ENCODE data around the gene LEMD2. TPM values are rescaled to one million over a fixed set of nuclear protein-coding genes. Genes with fewer than 3 reads are reported as not detected.
"Not testable (repeated sequence)": the region's sequence is repeated elsewhere in the genome, so short reads cannot be mapped to it uniquely, and the experiment has no call there.

The LEMD2 gene
- 23.2 TPM for total RNA-seq
- long read RNA-seq, transcript LEMD2-201 (9 exons, 2,958 nt), result major isoform, 60 of 69 reads
- long read RNA-seq, partial matches to known transcripts, result 0 of 69 reads
- long read RNA-seq, other reads (novel, unspliced or antisense), result 5 of 69 reads

DNA sequence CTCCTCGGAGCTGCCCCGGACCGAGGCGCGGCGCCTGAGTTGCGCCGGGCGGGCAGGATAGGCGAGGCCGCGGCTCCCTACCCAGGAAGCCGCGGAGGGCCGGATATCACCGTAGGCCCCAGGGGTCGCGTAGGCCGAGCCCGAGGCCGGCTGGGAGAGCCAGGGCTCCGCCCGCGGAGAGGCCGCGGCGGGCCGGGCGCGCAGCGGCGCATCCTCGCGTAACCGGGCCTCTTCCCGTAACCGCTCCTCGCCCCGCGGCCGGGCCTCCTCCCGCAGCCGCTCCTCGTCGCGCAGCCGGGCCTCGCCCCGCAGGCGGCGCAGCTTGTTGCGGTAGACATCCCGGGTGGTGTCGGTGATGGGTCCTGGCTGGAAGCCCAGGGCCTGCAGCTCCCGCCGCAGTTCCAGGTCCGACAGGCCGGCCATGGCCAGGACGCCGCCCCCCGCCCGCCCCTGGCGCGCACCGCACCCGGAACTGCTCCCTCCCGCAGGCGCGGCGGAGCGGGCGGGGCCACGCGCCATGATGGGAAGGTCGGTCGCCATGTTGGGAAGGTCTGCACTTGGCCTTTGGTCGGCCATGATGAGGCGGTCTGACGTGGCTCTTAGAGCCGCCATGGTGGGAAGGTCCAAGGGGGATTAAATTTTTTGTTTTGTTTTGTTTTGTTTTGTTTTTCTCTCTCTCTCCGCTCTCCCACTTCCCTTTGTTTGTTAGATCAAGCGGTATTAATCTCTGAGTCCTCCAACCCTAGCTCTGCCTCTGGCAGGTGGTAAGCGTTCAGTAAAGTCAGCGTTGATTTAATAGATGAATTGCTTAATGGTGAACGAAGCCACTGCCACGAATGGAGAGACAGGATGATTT is at the start of gene LEMD2:
TSS of gene LEMD2 (minus strand) at position 437 of the 856 bp plus-strand sequence. CDS start at position 423, 14 bp downstream.
- ATAC-seq (peak; percentile 98), DNase-seq (ENCODE audit: missing footprints) (peak; percentile 97)
- intact Hi-C loops (cut with DNase I), result loop anchor here (2.0 kb wide), 1 partner anchor 98 kb away; no protein-coding TSS in a partner anchor

DNA sequence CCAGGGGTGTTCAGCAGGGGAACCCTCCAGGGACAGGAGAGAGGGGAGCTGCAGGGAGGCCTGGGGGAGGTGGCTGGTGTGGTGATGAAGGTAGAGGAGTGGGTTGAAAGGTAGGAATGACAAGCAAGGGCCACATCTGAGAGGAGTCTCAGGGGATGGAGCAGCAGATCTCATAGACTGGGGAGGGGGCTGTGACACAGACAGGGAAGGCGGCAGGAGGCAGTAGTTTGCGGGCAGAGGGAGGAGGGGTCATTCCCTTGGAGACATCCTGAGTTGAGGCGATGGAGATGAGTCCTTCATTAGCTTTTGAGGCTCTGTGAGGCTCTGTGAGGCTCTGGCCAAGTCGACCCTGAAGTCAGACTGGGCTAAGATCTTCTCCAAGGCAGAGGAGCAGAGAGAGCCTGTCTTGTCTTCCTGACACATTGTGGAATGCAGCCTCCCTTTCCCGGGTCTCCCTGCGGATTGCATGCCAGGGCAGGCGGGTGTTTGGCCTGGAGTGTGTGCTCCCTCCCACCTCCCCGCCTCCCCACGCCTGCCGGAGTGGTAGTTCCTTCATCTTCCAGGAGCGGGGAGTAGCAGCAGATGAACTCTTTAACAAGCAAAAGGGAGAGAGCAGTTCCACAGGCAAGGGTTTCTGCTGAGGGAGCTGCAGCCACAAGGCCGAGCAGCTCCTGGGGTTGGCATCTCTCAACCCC is 49.2 kb upstream of the LEMD2 start:
- intact Hi-C loops (cut with DNase I), result no loop called here
- ATAC-seq (no peak), DNase-seq (ENCODE audit: missing footprints) (no peak)

DNA sequence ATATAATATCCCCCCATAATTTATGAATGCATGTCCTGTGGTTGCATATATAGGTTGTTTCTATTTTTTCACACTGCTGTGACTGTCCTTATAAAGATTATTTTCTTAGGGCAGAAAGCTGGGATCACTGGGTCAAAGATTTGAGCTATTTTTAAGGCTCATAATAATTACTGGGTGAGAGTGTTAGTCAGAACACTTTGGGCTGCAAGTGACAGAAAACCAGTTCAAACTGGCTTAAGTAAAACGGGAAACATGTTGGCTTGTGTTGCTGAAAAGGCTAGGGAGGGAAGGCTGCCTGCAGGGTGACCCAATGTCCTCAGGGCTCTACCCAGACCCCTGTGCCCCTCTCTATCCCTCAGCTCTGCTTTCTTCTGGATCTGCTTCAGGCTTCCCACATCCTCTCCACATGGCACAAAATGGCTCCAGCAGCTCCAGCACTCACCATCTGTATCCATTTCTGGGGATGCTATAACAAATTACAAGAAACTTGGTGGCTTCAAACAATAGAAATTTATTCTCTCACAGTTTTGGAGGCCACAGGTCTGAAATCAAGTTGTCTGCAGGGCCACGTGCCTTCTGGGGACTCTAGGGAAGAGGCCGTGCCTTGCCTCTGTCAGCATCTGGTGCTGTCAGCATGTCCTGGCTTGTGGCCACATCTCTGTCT is 48.0 kb upstream of the LEMD2 start:
- intact Hi-C loops (cut with DNase I), result no loop called here
- ATAC-seq, result no peak
- DNase-seq (ENCODE audit: missing footprints), result no peak

DNA sequence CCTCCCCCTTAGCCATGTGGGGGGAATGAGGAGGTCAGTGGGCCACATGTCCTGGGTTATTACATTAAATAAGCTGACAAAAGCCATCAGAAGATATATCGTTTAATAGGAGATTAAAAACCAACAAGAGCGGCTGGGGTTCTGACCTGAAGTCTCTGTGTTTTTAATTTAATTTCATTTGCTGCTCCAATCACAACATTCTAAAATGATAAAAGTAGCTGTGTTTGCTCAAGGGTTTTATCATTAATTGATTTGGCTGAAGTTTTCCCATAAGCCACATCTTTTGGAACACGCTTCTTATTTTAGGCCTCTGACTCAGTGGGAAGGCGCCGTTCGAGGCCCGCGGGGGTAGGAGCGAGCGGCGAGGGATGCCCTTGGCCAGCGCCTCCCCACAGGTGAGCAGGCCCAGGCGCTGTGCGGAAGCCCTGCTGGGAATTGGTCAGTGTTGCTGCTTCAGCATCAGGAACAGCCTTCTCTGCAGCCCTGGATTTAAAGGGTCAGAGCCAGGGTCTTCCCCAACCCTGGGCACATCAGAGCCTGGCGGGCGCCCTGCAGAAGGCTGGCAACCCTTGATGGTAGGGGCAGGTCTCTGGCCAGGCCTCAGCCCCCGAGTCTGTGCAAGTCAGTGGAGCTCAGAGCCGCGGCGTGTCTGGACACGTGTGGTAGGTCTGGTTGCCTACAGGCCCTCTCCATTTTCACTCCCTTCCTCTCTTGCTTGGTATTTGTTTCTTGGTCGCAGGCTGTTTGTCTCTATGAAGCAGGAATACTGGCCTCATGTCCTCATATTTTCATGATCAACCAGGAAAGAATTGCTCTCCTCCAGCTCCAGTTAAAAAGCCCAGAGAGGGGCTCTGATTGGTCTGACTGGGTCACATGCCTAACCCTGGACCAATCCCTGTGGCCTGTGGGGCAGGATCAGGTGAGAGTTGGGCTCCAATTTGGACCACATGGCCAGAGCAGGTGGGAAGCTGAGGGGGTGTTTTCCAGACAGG is 45.8 kb upstream of the LEMD2 start:
- ATAC-seq, result no peak
- intact Hi-C loops (cut with DNase I), result no loop called here
- no peak for DNase-seq (ENCODE audit: missing footprints)

DNA sequence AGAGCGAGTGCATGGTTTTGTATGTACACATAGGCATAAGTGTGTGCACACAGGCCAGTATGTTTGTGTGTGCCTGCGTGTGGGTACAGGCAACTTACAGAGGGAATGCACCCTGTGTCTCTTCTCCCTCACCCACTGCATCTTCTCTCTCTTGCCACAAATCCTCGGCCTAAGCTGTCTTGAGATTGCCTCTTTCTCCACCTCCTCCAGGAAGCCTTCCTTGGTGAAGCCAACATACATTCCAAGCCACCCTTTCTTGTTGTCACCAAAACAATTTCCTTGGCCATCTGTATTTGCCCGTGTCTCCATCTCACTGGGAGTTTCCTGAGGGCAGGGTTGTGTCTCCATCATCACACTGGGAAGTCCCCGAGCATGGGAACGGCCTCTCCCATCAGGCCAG is 44.7 kb upstream of the LEMD2 start:
- no peak for ATAC-seq
- DNase-seq (ENCODE audit: missing footprints), result no peak
- intact Hi-C loops (cut with DNase I), result no loop called here

DNA sequence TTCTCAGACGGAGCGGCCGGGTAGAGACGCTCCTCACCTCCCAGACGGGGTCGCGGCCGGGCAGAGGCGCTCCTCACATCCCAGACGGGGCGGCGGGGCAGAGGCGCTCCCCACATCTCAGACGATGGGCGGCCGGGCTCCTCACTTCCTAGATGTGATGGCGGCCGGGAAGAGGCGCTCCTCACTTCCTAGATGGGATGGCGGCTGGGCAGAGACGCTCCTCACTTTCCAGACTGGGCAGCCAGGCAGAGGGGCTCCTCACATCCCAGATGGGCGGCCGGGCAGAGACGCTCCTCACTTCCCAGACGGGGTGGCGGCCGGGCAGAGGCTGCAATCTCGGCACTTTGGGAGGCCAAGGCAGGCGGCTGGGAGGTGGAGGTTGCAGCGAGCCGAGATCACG is 43.9 kb upstream of the LEMD2 start:
- ATAC-seq; intact Hi-C loops (cut with DNase I); DNase-seq (ENCODE audit: missing footprints): not testable (repeated sequence)

DNA sequence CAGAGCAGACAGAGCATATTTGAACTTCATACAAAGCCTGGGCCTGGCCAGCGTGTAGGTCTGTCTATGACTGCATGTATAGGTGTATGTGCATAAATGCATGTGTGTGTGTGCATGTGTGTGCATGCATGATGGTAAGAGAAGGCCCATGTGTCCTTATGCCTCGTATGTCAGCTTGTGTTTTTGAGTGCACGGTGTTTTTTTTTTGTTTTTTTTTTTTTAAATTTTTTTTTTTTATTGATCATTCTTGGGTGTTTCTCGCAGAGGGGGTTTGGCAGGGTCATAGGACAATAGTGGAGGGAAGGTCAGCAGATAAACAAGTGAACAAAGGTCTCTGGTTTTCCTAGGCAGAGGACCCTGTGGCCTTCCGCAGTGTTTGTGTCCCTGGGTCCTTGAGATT is 42.8 kb upstream of the LEMD2 start:
- ATAC-seq; DNase-seq (ENCODE audit: missing footprints); intact Hi-C loops (cut with DNase I): not testable (repeated sequence)

DNA sequence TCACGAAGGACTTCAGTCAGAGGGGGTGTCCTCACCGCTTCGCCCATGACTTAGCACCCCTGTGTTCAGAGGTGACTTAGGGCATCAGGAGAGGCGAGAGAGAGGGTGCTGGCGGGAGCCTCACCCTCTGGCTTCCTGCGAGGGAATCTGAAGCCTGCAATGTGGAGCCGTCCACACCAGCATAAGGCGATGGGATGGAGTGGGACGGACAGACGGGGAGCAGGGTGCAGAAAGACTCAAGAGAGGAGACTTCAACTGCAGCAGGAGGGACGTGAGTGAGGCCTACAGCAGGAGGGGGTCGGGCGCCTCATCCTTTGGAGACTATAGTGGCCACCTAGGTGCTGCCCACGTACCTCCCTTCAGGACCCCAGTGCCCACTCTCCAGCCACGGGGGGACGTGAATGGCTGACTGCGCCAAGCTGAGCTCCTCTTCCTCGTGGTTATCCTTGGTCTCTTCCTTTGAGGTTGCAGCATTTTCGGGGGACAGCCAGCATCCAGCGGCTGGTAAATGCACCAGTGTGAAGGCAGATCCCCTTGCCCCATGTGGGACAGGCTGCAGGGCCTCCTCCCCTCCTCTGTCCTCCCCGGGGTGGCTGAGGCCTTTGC is 41.8 kb upstream of the LEMD2 start:
- no peak for DNase-seq (ENCODE audit: missing footprints)
- no peak for ATAC-seq
- intact Hi-C loops (cut with DNase I), result no loop called here

DNA sequence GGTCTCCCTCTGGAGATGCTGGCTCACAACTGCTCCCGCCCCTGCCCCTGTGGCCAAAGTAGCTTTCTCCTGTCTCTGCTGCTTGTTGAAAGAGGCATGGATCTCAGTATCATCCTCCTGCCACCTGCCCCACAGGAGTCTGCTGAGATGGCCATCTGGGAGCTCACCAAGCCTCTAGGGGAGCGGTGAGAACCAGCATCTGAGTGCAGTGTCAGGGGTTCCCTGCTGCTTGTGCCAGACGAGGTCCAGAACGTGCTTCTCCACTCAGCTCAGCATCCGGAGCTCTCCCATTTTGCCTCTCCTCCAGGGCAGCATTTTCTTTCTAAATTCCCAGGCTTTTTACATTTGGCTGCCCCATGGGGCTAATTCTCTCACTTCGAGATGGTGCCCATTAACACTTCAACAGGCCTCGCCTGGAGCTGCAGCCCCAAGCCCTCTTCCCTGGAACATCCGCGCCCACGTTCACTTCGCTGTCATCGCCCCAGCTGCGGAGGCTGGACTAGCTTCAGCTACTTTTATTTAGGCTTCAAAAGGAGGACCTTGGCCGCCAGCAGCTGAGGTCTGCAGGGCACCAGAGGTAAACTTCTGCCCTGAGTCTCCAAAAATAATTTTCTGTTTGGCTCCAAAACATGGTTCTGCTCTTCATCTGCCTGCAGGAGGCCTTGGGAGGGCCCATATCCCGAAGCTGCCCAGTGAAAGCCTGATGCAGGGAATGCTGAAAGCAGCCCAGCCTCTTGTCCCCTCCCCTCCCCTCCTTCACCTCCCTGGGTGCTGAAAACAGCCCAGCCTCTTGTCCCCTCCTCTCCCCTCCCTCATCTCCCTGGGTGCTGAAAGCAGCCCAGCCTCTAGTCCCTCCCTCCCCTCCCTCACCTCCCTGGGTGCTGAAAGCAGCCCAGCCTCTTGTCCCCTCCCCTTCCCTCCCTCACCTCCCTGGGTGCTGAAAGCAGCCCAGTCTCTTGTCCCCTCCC is 40.1 kb upstream of the LEMD2 start:
- ATAC-seq (peak; percentile 81), DNase-seq (ENCODE audit: missing footprints) (no peak)
- intact Hi-C loops (cut with DNase I), result loop anchor here (2.0 kb wide), 1 partner anchor 58 kb away; no protein-coding TSS in a partner anchor

DNA sequence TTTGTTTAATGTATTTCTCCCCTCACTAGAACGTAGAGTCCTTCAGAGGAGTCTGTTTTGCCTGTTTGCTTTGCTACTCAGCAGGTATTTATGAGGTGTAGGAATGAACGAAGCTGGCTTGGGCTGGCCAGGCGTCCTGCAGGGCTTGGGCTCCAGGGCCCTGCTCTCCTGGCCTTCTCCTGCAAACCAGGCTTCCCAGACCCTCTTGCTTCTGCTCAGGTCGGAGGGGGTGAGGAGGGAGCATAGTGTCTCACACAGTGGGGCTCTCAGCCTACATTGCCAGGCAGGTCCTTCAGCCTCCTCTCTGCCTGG is 39.5 kb upstream of the LEMD2 start:
- intact Hi-C loops (cut with DNase I), result loop anchor here (2.0 kb wide), 1 partner anchor 58 kb away; no protein-coding TSS in a partner anchor
- ATAC-seq (no peak), DNase-seq (ENCODE audit: missing footprints) (no peak)

DNA sequence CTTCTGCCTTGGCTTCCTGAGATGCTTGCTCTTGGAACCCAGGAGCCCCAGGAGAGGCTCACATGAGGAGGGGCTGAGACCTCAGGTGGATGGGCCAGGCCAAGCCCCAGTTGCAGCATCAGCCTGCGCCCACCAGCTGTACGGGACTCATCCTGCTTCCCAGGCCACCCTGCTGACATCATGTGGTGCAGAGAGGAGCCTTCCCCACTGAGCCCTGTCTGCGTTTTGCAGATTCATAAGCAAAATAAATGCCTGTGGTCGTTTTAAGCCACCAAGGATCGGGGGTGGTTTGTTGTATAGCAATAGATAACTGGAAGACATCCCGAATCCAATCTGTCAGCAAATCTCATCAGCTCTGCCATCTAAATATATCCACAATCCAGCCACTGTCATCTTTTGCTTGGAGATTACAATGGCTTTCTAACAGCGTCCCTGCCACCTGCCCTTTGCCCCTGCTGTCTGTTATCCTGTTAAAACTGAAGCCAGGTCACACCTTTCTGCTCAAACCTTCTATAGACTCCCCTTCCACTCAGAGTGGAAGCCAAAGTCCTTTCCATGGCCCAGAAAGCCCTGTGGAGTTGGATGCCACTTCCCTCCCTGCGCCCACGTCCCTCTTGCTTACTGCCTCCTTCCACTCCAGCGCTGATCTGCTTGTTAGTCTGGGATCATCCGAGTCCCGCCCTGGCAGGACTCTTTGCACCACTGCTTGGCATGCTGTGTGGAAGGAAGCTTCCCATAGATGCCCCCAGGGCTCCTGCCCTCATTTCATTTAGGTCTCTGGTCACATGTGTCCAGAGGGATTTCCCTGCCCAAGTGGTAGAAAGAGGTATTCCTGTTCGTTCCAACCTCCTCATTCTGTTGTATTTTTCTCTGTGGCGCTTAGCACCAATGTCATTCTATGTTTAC is 38.9 kb upstream of the LEMD2 start:
- ATAC-seq, result no peak
- intact Hi-C loops (cut with DNase I), result loop anchor here (2.0 kb wide), 1 partner anchor 59 kb away; no protein-coding TSS in a partner anchor
- no peak for DNase-seq (ENCODE audit: missing footprints)

DNA sequence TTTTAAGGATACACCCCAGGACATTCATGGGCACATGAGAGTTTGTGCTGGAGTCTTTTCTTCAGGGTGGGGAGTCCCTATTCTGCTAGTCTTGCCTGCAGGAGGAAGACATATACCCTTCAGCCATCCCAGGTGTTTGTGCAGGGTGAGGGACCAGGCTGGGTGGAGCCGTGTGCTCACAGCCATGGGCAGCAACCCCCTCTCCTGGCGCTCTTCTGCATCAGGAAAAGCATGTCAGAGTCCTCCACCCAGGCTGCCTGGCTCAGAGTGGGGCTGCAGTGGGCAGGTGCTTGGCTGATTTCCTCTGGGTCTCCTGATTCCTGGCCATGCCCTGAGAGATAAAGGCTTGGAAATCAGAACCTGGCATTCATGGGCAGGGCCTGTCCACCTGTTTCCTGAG is 37.6 kb upstream of the LEMD2 start:
- ATAC-seq (no peak), DNase-seq (ENCODE audit: missing footprints) (no peak)
- intact Hi-C loops (cut with DNase I), result no loop called here

DNA sequence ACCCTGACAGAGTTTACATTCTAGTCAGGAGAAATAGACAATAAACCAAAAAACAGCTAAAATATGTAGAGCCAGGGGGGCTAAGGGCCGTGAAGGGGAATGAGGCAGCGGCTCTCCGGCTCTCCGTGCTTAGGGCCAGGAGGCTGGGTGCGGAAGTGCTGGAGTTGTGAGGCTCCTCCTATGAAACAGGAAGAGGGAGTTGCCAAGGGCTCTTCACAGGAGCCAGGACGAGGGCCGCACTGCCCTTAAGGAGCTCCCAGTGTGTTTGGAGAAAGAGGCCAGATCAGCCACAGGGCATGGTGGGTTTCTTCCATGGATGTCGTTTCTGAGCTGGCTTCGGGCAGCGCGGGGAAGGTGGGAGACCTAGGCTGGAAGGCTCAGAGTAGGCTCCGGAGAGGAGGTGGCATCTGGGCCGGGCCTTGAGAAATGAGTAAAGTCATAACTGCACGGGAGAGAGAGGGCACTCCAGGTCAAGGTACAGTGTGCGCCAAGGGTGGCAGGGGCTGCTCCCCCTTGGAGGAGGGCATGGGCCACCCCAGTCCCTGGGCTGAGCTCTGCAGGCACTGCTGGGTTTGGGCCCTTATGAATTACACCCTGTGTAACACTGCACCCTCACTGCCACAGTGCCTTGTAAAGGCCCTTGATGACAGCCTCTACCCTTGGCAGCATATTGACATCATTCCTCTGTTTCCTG is 35.7 kb upstream of the LEMD2 start:
- DNase-seq (ENCODE audit: missing footprints), result no peak

DNA sequence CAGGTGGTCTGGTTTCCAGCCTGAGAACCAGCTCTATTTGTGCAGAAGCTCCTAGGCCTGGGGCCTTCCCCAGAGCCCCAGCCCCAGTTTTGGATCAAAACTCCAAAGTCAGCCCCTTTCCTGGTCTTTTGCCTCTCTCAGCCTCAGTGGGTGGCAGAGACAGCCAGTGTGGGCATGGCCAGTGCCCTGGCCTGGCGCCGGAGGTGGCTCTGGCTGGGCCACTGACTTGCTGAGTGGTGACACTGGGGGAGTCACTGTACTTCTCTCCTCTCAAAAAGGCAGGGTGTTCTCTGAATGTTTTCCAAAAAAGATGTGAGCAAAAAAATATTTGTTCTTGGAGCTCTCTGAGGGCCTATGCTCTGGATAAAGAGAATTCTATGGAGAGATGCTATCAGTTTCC is 34.9 kb upstream of the LEMD2 start:
- intact Hi-C loops (cut with DNase I), result no loop called here
- no peak for ATAC-seq
- no peak for DNase-seq (ENCODE audit: missing footprints)

More for the DNA sequence above, 35.7 kb upstream of the LEMD2 start:
- no peak for ATAC-seq
- intact Hi-C loops (cut with DNase I), result no loop called here

Measured in Right ventricle myocardium inferior (tissue), 1 donor.